HEK293T (cell line): ENCODE data around the gene ZMIZ1.

Experiments used
- CTCF ChIA-PET: fragments of 350-600 bp; formaldehyde crosslinking; extraction: SDS; loops from one replicate; lab custom pipeline; 2021; ENCODE audit warnings: antibody characterized with exemption, inconsistent platforms; lab: Yijun Ruan, JAX
- POLR2A ChIA-PET: fragments of 350-600 bp; formaldehyde crosslinking; extraction: SDS; loops from one replicate; lab custom pipeline; 2020; ENCODE audit warnings: antibody characterized with exemption, inconsistent platforms; lab: Yijun Ruan, JAX
- DNase-seq: peaks from one replicate; pipeline ENCODE4 v3.0.0; 2012; ENCODE audit warnings: mixed read lengths; ENCODE audit errors: extremely low spot score
- ARNT ChIP-seq: fragments of 450-650 bp; IDR thresholded peaks from 2 replicates; pipeline ENCODE4 v1.6.1; 2017; ENCODE audit warnings: mild to moderate bottlenecking
- BHLHE40 ChIP-seq: fragments of 450-650 bp; IDR thresholded peaks from 2 replicates; pipeline ENCODE4 v1.6.1; 2016; ENCODE audit warnings: mild to moderate bottlenecking, moderate library complexity, borderline replicate concordance
- CTBP1 ChIP-seq: fragments of 450-650 bp; IDR thresholded peaks from 2 replicates; pipeline ENCODE4 v1.6.1; 2016; ENCODE audit warnings: borderline replicate concordance
- ELF4 ChIP-seq: fragments of 450-650 bp; IDR thresholded peaks from 2 replicates; pipeline ENCODE4 v1.6.1; 2017; ENCODE audit warnings: antibody characterized with exemption
- FOXA1 ChIP-seq: fragments of 450-650 bp; IDR thresholded peaks from 2 replicates; pipeline ENCODE4 v1.6.1; 2016; ENCODE audit warnings: mild to moderate bottlenecking
- FOXK2 ChIP-seq: fragments of 450-650 bp; IDR thresholded peaks from 2 replicates; pipeline ENCODE4 v1.6.1; 2016; ENCODE audit warnings: mild to moderate bottlenecking
- FOXM1 ChIP-seq: fragments of 450-650 bp; IDR thresholded peaks from 2 replicates; pipeline ENCODE4 v1.6.1; 2017; ENCODE audit warnings: mild to moderate bottlenecking, borderline replicate concordance
- HDGF ChIP-seq: fragments of 450-650 bp; IDR thresholded peaks from 2 replicates; pipeline ENCODE4 v1.6.1; 2017; ENCODE audit warnings: antibody characterized with exemption, borderline replicate concordance
- L3MBTL2 ChIP-seq: fragments of 450-650 bp; conservative IDR thresholded peaks from 2 replicates; pipeline ENCODE4 v1.6.1; 2016; ENCODE audit warnings: mild to moderate bottlenecking
- LEF1 ChIP-seq: fragments of 450-650 bp; IDR thresholded peaks from 2 replicates; pipeline ENCODE4 v1.6.1; 2017; ENCODE audit warnings: mild to moderate bottlenecking, borderline replicate concordance
- NFRKB ChIP-seq: fragments of 450-650 bp; IDR thresholded peaks from 2 replicates; pipeline ENCODE4 v1.6.1; 2016; ENCODE audit warnings: mild to moderate bottlenecking, moderate library complexity
- SP1 ChIP-seq: fragments of 450-650 bp; IDR thresholded peaks from 2 replicates; pipeline ENCODE4 v1.6.1; 2017
- SUZ12 ChIP-seq: fragments of 450-650 bp; IDR thresholded peaks from 2 replicates; pipeline ENCODE4 v1.6.1; 2016; ENCODE audit warnings: mild to moderate bottlenecking
- TARDBP ChIP-seq: fragments of 450-650 bp; IDR thresholded peaks from 2 replicates; pipeline ENCODE4 v1.6.1; 2016
- ZNF384 ChIP-seq: fragments of 450-650 bp; IDR thresholded peaks from 2 replicates; pipeline ENCODE4 v1.6.1; 2016
- TF ChIP-seq, protein P1 (sequence below): fragments of 450-650 bp; IDR thresholded peaks from 2 replicates; pipeline ENCODE4 v1.6.1; 2016

The ZMIZ1 gene

DNA sequence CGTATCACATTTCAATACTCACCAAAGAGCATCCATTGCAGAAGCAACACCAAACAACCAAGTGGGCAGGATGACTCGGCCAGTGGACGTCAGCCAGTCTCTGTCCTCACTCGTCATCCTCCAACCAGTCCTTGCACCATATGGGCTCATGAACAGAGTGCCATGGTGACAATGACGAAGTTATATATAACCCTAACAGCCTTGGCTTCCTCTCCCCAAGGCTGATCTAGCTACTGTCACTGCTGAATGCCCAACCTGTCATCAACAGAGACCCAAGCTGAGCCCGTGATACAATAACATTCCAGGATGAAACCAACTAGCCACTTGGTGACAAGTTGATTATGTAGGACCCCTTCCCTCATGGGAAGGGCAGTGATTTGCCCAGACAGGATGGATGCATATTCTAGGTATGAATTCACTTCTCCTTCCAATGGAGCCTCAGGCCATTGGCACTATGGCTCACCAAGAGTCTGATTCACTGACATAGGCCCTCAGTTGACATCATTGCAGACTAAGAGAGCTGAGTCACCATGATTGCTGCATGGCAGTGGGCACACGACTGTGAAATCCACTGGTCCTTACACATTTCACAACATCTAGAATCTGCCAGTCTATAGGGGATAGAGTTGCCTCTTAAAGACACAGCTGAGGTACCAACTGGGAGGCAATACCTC is 252.2 kb downstream of the ZMIZ1 start:
- POLR2A ChIA-PET = no interaction called here
- TF ChIP-seq LEF1 = no peak
- CTCF ChIA-PET = no interaction called here
- no peak for DNase-seq

DNA sequence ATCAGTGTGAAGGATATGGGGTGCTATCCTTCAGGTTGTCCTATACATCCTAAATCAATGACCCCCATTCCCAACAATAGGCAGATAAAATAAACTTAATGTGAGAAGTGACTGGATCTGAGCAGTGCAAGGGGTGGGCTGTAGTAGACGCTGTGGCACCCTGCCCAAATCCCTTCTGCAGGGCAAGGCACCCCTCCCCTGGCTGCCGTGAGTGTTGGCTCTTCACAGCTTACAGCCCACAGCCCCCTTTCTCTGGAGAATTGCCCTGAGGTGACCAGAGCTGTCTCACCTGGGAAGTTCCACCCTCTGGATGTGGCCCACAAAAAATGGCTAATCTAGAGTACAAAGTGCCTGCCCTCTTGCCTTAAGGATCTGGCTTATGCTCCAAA is 252.7 kb downstream of the ZMIZ1 start:
- POLR2A ChIA-PET = no interaction called here
- DNase-seq = no peak
- no peak for TF ChIP-seq L3MBTL2
- TF ChIP-seq, protein P1, sequence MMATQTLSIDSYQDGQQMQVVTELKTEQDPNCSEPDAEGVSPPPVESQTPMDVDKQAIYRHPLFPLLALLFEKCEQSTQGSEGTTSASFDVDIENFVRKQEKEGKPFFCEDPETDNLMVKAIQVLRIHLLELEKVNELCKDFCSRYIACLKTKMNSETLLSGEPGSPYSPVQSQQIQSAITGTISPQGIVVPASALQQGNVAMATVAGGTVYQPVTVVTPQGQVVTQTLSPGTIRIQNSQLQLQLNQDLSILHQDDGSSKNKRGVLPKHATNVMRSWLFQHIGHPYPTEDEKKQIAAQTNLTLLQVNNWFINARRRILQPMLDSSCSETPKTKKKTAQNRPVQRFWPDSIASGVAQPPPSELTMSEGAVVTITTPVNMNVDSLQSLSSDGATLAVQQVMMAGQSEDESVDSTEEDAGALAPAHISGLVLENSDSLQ = no peak
- CTCF ChIA-PET = no interaction called here

DNA sequence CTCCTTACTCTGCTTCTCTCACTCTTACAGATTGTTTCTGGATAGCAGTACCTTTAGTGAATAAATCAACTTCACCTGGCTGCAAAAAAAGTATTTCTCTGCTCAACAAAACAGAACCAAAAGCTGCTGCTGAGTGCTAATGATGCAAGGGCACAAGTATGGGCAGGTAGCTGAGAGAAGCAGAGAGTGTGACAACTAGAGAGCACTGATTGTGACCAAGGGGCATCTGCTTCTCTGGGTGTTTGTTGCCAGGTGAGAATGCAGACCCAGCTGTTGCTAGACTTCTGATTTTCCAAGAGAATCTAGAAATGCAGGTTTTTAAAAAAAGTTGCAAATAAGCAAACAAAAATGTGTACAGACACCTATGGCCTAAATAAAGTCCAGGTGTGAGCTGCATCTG is 253.2 kb downstream of the ZMIZ1 start:
- POLR2A ChIA-PET = interaction anchor here (1.2 kb wide), 1 partner anchor 24 kb away, joined by 3 read pairs; no protein-coding TSS in a partner anchor
- DNase-seq = no peak
- CTCF ChIA-PET = no interaction called here
- no peak for TF ChIP-seq HDGF
- TF ChIP-seq BHLHE40 = no peak
- TF ChIP-seq TARDBP = no peak
- TF ChIP-seq, protein P1 = no peak
- no peak for TF ChIP-seq SP1
- TF ChIP-seq ARNT = no peak
- no peak for TF ChIP-seq L3MBTL2
- TF ChIP-seq CTBP1 = no peak
- TF ChIP-seq SUZ12 = no peak
- TF ChIP-seq ELF4 = no peak
- no peak for TF ChIP-seq LEF1
- no peak for TF ChIP-seq NFRKB
- TF ChIP-seq FOXM1 = no peak
- no peak for TF ChIP-seq FOXK2
- no peak for TF ChIP-seq ZNF384
- no peak for TF ChIP-seq FOXA1

DNA sequence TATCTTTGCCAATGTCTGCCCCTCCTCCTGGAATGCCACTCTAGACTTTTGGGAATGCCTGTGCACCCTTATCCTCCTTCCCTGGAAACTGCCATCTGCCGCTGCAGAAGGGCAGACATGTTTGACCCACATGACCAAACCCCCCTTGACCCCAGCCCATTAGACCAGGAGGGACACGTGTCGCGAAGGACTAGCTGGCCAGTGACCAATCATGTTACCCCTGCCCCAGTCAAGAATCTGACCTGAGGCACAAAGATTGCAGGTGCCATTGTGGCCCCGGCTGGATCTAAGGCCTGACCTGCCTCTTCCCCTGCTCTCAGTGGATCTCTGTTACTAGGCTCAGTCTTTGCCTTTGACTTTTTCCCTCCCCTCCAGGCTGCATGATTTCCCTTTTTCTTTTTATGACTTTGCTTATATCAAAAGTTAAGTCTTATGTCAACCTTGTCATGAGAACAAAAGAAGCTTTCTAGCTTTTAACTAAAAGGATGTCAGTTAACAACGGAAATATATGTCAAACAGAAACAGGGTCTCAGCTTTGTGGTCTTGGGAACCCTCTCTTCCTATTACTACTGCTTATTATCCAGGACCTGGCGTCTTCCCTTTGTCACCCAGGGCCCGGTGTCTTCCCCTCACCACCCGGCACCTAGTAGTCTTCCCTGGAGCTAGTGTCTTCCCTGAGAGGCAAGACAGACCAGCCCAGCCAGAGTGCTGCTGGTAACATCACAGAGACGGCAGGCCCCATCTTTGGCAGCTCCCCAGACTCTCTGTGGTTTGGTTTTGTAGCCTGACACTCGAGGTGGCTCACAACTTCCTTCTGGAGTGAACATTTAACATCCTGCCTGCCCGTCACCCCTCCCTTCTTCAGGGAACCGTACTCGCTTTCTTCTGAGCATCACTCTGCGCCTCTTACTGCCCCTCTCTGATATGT is 254.1 kb downstream of the ZMIZ1 start:
- ChIA-PET POLR2A (interaction anchor here (1.2 kb wide), 1 partner anchor 23 kb away, joined by 3 read pairs; no protein-coding TSS in a partner anchor), CTCF (no interaction called here)
- TF ChIP-seq HDGF (no peak), ELF4 (no peak), NFRKB (no peak), ARNT (no peak), LEF1 (no peak), SUZ12 (no peak), SP1 (no peak), TARDBP (no peak), L3MBTL2 (no peak), BHLHE40 (no peak), FOXA1 (no peak), ZNF384 (no peak), FOXM1 (no peak), CTBP1 (no peak), FOXK2 (no peak)
- TF ChIP-seq, protein P1 = no peak
- no peak for DNase-seq

DNA sequence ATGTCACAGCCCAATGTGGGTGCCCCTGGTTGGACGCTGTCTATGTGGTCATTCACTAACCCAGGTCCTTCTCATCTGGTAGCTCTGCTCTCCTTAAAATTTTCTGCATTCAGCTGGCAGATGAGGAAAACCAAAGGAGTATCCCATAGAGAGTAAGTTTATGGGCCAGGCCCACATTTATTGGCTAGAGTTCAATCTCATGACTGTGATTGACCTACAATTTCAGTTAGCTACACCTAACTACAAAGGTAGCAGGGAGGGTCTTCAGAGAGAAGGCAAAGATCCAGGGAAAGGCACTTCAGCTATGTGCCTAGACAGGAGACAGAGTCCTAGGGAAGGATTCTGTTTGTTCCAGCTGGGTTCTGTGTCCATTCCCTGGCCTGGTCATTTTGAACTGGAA is 254.8 kb downstream of the ZMIZ1 start:
- POLR2A ChIA-PET = no interaction called here
- CTCF ChIA-PET = no interaction called here
- no peak for TF ChIP-seq SP1
- no peak for TF ChIP-seq L3MBTL2
- TF ChIP-seq, protein P1 = no peak
- no peak for DNase-seq

DNA sequence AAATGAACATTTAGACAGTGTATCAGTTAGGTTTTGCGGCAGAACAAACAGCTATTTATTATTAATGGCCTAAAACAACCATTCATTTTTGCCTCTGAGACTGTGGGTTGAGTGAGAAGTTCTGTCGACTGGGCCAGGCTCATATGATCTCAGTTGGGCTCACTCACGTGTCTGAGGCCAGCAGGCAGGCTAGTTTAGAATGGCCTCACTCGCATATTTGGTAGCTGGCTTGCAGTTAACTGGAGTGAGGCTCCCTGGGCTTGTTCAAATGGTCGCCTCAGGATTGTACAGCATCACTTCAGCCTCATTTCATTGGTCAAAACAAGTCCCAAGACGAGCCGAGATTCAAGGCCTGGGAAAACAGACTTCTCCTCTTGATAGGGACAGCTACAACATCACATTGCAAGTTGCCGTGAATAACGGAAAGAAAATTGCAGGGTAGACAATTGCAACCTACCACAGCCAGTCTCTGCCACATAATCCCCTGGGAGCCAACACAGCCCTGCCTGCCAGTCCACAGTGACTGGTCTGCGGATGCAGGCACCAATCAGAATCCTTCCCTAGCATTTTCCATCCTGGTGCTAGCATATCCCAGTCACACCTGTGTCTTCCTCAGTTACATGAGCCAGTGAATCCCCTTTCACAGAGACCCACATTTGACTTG is 255.4 kb downstream of the ZMIZ1 start:
- CTCF ChIA-PET = no interaction called here
- no peak for TF ChIP-seq CTBP1
- TF ChIP-seq SUZ12 = no peak
- no peak for TF ChIP-seq SP1
- DNase-seq = no peak
- POLR2A ChIA-PET = no interaction called here
